Neural progenitor cell (in vitro differentiated cells): Measurements from ENCODE around the gene MGAT1.
"Not testable (repeated sequence)": the region's sequence is repeated elsewhere in the genome, so short reads cannot be mapped to it uniquely, and the experiment has no call there.

ENCODE experiments used
- EZH2 ChIP-seq: fragments of 200-600 bp; sonication (generic); IDR thresholded peaks from 2 replicates; pipeline ENCODE4 v1.6.1; 2017; ENCODE audit warnings: antibody characterized with exemption, mild to moderate bottlenecking, moderate library complexity
- EZH2phosphoT487 ChIP-seq: fragments of 200-600 bp; sonication (generic); IDR thresholded peaks from 2 replicates; pipeline ENCODE4 v1.6.1; 2017; ENCODE audit warnings: antibody characterized with exemption
- TF ChIP-seq, protein P1 (sequence below): fragments of 200-600 bp; sonication (generic); IDR thresholded peaks from 2 replicates; pipeline ENCODE4 v1.5.1; 2017; ENCODE audit warnings: antibody characterized with exemption, mild to moderate bottlenecking

DNA sequence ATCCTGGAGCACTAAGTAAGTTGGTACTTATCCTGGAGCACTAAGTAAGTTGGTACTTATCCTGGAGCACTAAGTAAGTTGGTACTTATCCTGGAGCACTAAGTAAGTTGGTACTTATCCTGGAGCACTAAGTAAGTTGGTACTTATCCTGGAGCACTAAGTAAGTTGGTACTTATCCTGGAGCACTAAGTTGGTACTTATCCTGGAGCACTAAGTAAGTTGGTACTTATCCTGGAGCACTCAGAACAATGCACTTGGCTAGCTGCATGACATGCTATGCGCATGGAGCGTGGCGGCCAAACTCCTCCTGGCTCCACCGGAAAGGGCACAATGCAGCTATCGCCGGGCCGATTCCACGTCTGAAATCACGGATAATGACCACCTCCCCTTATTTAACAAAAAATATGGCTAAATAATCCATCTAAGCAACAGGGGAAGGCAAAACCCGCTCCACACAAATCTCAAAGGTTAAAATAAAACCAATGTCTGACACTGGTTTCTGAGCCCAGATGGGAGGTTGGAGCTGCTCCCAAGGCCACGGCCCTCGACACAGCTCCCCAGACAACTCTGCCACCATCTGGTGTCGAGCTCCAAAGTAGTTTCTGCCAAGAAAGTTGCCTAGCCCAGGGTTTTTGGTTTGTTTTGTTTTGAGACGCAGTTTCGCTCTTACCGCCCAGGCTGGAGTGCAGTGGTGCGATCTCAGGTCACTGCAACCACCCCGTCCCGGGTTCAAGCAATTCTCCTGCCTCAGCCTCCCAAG, 13.8 kb downstream of the MGAT1 start:
- TF ChIP-seq, protein P1, sequence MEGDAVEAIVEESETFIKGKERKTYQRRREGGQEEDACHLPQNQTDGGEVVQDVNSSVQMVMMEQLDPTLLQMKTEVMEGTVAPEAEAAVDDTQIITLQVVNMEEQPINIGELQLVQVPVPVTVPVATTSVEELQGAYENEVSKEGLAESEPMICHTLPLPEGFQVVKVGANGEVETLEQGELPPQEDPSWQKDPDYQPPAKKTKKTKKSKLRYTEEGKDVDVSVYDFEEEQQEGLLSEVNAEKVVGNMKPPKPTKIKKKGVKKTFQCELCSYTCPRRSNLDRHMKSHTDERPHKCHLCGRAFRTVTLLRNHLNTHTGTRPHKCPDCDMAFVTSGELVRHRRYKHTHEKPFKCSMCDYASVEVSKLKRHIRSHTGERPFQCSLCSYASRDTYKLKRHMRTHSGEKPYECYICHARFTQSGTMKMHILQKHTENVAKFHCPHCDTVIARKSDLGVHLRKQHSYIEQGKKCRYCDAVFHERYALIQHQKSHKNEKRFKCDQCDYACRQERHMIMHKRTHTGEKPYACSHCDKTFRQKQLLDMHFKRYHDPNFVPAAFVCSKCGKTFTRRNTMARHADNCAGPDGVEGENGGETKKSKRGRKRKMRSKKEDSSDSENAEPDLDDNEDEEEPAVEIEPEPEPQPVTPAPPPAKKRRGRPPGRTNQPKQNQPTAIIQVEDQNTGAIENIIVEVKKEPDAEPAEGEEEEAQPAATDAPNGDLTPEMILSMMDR: not testable (repeated sequence)
- TF ChIP-seq EZH2, EZH2phosphoT487: not testable (repeated sequence)
